GM13976 (cell line): ENCODE data around the gene SLC39A11.

Experiments
- DNase-seq: peaks from one replicate; pipeline ENCODE4 v3.0.0; 2012; ENCODE audit warnings: low spot score
- in situ Hi-C: fragments of 300-500 bp; cut with MboI; formaldehyde crosslinking; loops from one replicate; pipeline ENCODE4 v1.12.0; 2022; ENCODE audit warnings: low sequenced_read_pairs, mixed read lengths, inconsistent platforms; ENCODE audit not compliant: unreplicated experiment
- TF ChIP-seq, protein P1 (sequence below): IDR thresholded peaks from 2 replicates; pipeline ENCODE4 v1.5.1; 2012; ENCODE audit warnings: borderline replicate concordance, mild to moderate bottlenecking; ENCODE audit not compliant: insufficient read depth; ENCODE audit errors: extremely low read depth, missing control alignments, control extremely low read depth

The SLC39A11 gene

DNA sequence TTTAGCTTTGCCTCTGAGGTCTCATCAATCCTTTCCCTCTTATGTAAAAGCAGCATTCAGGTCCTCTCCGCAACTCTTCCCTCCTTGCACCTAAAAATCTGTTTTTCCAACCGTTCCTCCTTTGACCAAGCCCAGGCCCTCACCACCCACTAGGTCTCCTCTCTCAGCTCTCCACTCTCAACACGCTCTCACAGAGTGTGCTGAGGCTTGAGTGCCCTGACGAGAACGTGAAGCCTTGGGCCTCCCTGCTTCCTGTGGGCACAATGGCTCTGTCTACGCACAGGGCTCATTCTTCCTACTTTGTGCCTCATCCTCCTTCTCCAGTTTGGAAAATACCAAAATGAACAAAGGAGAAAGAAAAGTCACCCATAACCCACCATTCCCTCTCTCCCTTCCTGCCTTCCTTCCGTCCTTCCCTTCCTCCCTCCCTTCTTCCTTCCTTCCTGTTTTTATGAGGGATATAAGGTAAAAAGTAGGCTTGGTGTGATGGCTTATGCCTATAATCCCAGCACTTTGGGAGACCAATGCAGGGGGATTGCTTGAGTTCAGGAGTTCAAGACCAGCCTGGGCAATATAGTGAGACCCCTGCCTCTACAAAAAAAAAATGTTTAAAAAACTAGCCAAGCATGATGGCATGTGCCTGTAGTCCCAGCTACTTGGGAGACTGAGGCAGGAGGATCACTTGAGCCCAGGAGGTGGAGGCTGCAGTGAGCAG, 31.3 kb upstream of the SLC39A11 start:
- TF ChIP-seq, protein P1, sequence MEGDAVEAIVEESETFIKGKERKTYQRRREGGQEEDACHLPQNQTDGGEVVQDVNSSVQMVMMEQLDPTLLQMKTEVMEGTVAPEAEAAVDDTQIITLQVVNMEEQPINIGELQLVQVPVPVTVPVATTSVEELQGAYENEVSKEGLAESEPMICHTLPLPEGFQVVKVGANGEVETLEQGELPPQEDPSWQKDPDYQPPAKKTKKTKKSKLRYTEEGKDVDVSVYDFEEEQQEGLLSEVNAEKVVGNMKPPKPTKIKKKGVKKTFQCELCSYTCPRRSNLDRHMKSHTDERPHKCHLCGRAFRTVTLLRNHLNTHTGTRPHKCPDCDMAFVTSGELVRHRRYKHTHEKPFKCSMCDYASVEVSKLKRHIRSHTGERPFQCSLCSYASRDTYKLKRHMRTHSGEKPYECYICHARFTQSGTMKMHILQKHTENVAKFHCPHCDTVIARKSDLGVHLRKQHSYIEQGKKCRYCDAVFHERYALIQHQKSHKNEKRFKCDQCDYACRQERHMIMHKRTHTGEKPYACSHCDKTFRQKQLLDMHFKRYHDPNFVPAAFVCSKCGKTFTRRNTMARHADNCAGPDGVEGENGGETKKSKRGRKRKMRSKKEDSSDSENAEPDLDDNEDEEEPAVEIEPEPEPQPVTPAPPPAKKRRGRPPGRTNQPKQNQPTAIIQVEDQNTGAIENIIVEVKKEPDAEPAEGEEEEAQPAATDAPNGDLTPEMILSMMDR = no peak
- in situ Hi-C loops = no loop called here
- no peak for DNase-seq

DNA sequence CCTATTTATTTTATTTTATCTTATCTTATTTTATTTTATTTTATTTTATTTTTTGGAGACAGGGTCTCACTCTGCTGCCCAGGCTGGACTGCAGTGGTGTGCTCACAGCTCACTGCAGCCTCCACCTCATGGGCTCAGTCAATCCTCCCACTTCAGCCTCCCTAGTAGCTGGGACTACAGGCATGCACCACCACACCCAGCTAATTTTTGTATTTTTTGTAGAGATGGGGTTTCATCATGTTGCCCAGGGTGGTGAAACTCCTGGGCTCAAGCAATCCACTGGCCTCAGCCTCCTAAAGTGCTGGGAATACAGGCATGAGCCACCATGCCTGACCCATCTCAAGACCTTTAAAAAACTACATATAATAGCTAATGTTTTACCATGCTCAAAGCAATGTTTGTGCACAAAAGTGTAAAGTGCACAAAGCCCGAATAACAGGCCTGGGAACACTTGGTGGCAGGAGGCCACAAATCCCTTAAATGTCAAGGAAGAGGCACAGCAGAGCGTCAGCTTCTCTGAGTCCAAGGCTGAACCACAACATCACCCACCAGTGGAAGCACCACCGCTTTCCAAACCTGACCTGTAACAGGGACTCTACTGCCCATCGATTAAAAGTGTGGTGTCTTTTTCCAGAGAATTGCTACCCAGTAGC, 30.6 kb upstream of the SLC39A11 start:
- in situ Hi-C loops = no loop called here
- DNase-seq = no peak
- TF ChIP-seq, protein P1 = no peak

DNA sequence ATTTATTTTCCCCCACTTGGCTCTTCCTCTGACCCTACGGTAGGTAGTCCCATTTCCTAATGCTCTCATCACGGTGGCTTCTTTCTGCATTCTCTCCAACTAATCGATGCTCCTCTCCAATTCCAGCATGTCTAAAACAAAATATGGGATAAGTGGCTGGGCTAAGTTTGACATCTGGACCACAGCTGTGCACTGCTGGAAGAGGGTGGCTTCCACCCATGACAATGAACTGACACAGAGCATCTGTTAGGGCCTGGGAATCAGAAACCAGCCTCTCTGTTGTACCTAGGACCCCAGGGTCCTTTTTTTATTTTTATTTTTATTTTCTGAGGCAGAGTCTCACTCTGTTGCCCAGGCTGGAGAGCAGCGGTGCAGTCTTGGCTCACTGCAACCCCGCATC, 29.0 kb upstream of the SLC39A11 start:
- no peak for DNase-seq

DNA sequence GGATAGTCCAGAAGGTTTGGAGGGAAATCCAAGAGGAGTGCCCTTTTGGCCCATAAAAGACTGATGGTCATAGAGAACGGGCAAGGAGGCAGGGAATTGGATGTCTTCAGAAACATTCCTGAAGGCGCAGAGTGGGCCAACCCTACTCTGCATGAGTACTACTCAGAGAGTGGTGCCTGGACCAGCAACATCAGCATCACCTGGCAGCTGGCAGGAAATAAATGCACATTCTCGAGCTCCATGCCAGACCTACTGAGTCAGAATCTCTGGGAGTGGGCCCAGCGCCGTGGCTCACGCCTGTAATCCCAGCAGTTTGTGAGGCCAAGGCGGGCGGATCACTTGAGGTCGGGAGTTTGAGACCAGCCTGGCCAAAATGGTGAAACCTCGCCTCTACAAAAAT, 27.1 kb upstream of the SLC39A11 start:
- DNase-seq = no peak
- TF ChIP-seq, protein P1 = no peak
- in situ Hi-C loops = no loop called here

More for the DNA sequence above, 29.0 kb upstream of the SLC39A11 start:
- TF ChIP-seq, protein P1 = no peak
- in situ Hi-C loops = no loop called here

DNA sequence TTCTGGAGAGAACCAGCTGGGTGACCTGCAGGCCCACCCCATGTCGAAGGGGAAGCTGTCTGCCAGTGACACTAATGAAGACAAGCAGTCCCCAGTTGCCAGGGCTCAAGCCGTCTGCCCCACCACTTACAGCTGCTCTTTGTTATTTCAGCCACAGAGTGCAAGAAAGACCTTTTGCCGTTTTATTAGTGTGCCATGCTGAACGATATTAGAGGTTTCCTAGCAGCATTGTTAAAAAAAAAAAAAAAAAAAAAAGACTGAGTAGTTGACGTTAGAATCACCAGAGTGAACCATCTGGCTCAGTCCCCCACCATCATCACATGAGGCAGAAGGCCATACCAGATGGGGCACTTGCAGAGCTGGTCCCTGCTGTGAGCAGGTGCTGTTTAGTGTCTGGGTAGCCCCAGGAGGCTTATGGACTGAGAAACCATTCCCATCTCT, 26.5 kb upstream of the SLC39A11 start:
- DNase-seq = no peak
- in situ Hi-C loops = no loop called here
- TF ChIP-seq, protein P1 = no peak

DNA sequence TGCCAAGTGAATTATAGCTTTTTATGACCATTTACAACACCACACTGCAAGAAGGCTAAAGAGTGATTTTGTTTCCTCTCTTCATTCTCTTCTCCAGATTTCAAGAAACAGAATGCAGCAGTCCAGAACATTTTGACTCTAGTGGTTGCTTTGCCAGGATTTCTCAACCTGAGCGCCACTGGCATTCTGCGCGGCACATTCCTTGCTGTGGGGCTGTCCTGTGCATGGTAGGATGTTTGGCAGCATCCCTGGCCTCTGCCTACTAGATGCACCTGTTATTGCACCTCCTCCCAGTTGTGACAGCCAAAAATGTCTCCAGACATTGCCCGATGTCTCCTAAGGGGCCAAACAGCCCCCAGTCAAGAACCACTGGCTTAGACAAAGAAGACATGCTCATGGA, 25.7 kb upstream of the SLC39A11 start:
- TF ChIP-seq, protein P1 = no peak
- no peak for DNase-seq

More for the DNA sequence above, 25.7 kb upstream of the SLC39A11 start:
- in situ Hi-C loops = no loop called here
